Measurements from ENCODE around the gene DUSP1. TPM values are rescaled to one million over a fixed set of nuclear protein-coding genes. Genes with fewer than 3 reads are reported as not detected.
A peak's percentile ranks its signal among the peaks of the same experiment; 100 is the strongest.

Gene DUSP1
- total RNA-seq: 1,000 to 10,000 TPM in 1 of 4 donors, 100 to 1,000 TPM in 3; 449 to 1,033 (median 779) TPM
- 100 to 1,000 TPM in 2 of 3 donors, 10 to 100 TPM in 1; 99.9 to 253 (median 136) TPM for polyA plus RNA-seq

DNA sequence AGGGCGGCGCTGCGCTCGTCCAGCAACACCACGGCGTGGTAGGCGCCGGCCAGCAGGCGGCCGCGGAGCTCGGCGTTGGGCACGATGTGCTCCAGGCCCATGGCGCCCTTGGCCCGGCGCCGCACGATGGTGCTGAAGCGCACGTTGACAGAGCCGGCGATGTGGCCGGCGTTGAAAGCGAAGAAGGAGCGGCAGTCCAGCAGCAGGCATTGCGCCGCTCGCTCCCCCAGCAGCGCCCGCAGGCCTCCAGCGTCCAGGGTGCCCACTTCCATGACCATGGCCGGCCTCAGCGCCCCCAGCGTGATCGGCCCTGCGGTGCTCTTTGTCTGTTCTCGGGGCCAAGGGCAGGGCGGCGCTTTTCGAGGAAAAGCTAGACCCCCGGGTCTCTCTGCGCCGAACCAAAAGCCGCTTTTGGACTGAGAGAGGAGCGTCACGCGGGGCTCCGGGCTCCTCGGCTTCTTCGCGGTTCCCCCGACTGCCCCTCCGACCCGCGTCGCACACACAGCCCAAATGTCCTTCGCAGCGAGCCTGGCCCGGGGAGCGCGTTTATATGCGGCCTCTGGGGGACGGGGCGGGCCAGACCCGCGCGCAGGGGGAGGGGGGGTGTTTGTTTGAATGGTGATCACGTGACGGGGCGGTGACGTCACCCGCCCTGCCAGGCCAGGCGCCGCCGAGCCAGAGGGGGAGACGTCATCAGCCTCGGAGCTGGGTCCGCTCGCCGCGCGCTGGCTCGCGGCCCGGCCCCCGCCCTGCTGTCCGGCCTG is at the start of gene DUSP1:
TSS of gene DUSP1 (minus strand) at position 521 of the 764 bp plus-strand sequence. CDS start at position 278, 243 bp downstream.
- Histone ChIP-seq H3K27ac (peak within 1 kb of the TSS; percentile 97 to 100 (median 99)), H3K36me3 (peaks cover 22 to 28% (median 26%) of the 10 kb centered on the region in 4 donors), H3K4me1 (peaks cover 0 to 70% (median 63%) of the 10 kb centered on the region in 4 donors), H3K4me3 (peak within 1 kb of the TSS; percentile 80 to 96 (median 86)), H3K27me3 (no peaks in the 10 kb centered on the region), H3K9me3 (no peaks in the 10 kb centered on the region)
- DNase-seq: peak; percentile 100
- TF ChIP-seq, protein P1, sequence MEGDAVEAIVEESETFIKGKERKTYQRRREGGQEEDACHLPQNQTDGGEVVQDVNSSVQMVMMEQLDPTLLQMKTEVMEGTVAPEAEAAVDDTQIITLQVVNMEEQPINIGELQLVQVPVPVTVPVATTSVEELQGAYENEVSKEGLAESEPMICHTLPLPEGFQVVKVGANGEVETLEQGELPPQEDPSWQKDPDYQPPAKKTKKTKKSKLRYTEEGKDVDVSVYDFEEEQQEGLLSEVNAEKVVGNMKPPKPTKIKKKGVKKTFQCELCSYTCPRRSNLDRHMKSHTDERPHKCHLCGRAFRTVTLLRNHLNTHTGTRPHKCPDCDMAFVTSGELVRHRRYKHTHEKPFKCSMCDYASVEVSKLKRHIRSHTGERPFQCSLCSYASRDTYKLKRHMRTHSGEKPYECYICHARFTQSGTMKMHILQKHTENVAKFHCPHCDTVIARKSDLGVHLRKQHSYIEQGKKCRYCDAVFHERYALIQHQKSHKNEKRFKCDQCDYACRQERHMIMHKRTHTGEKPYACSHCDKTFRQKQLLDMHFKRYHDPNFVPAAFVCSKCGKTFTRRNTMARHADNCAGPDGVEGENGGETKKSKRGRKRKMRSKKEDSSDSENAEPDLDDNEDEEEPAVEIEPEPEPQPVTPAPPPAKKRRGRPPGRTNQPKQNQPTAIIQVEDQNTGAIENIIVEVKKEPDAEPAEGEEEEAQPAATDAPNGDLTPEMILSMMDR (IDR thresholded peaks at IDR 0.05): peak in 3 of 4 experiments; percentile 25 to 48 (median 25)
- TF ChIP-seq EP300 (IDR thresholded peaks at IDR 0.05): peak in 2 of 4 donors; percentile 48 to 90
- peak; percentile 100 for TF ChIP-seq POLR2A (IDR thresholded peaks at IDR 0.05)
- peak; percentile 100 for TF ChIP-seq POLR2AphosphoS5 (IDR thresholded peaks at IDR 0.05)
- WGBS, 2 donors: 1% methylated on average over 89 of the region's 89 CpGs
- intact Hi-C loops (cut with DNase I): loop anchor here (5.0 kb wide), 1 partner anchor 151 kb away; no protein-coding TSS in a partner anchor

DNA sequence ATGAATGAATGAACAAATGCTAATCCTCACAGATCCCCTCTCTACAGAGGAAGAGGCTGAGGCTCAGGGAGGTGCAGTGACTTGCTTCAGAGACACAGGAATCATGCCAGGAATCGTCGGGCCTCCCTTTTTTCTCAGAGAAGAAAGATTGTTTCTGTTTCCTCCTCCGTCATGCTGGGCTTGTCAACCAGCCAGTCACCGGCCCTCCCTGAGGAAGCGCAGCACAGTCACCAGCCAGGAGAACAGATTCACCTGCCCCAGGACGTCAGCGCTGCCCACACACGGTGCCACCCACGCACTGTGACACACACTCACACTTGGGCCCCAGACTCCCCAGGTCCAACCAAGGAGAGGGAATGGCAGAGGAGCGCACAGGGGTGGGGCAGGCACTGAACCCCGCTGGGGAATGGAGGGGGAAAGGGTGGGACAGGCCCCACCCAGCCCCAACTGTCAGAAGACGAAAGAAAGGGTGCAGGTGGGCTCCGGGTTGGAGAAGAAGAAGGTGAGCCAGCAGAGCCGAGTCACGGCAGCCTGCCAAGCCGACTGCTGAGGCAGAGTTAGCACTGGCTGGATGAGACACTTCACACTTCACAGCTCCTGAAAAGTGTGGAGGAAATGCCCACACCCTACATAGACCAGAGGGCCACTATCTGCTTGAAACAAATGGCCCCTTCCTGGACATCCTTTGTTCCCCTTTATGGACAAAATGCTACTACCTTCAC is 49.2 kb upstream of the DUSP1 start:
- H3K4me1 ChIP-seq: peaks cover 0 to 6% (median 0%) of the 10 kb centered on the region in 4 donors
- TF ChIP-seq POLR2AphosphoS5 (IDR thresholded peaks at IDR 0.05) (peak in 1 of 4 donors; percentile 32), POLR2A (IDR thresholded peaks at IDR 0.05) (no peak)
- TF ChIP-seq, protein P1 (IDR thresholded peaks at IDR 0.05): no peak
- peak overlapping the region in 1 of 4 donors; percentile 4 for H3K27ac ChIP-seq
- DNase-seq: peak; percentile 82
- H3K36me3 ChIP-seq: no peaks in the 10 kb centered on the region
- H3K27me3 ChIP-seq: no peaks in the 10 kb centered on the region
- no peak overlapping the region for H3K4me3 ChIP-seq
- 16 to 64% methylated on average over 16 of the region's 16 CpGs for WGBS, 2 donors
- intact Hi-C loops (cut with DNase I): no loop called here
- peaks cover 0 to under 1% (median 0%) of the 10 kb centered on the region in 4 donors for H3K9me3 ChIP-seq

DNA sequence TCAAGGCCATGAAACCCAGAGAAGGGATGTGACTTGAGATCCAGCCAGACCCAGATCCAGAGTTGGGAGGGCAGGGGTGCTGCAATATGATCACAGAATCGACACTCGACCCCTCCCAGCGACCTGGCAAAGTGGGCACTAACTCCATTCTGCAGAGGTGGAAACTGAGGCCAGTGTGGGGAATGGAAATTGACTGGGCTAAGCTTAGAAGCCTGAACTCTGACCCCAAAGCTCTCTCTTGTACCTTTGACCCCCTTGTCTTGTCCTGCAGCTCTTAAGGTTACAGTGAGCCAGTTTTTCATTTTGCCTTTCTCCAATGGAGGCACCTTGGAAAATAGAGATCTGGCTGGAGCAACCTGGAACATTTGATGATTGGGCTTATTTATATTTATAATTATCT is 48.6 kb upstream of the DUSP1 start:
- Histone ChIP-seq H3K27ac (no peak overlapping the region), H3K36me3 (no peaks in the 10 kb centered on the region), H3K9me3 (no peaks in the 10 kb centered on the region), H3K27me3 (no peaks in the 10 kb centered on the region), H3K4me1 (peaks cover 0 to 6% (median 0%) of the 10 kb centered on the region in 4 donors), H3K4me3 (no peak overlapping the region)
- intact Hi-C loops (cut with DNase I): no loop called here
- DNase-seq: no peak
- TF ChIP-seq POLR2A (IDR thresholded peaks at IDR 0.05): no peak
- TF ChIP-seq EP300 (IDR thresholded peaks at IDR 0.05): no peak
- TF ChIP-seq POLR2AphosphoS5 (IDR thresholded peaks at IDR 0.05): no peak
- TF ChIP-seq, protein P1 (IDR thresholded peaks at IDR 0.05): no peak
- 88 to 90% methylated on average over 3 of the region's 3 CpGs for WGBS, 2 donors

- H3K36me3 ChIP-seq: no peaks in the 10 kb centered on the region
- no peaks in the 10 kb centered on the region for H3K27me3 ChIP-seq
- intact Hi-C loops (cut with DNase I): no loop called here
- no peak overlapping the region for H3K4me3 ChIP-seq
- H3K27ac ChIP-seq: no peak overlapping the region
- no peak for DNase-seq
- peaks cover 0 to 6% (median 0%) of the 10 kb centered on the region in 4 donors for H3K4me1 ChIP-seq
- TF ChIP-seq, protein P1 (IDR thresholded peaks at IDR 0.05): no peak
- no peak for TF ChIP-seq POLR2AphosphoS5 (IDR thresholded peaks at IDR 0.05)
- no peak for TF ChIP-seq EP300 (IDR thresholded peaks at IDR 0.05)
- TF ChIP-seq POLR2A (IDR thresholded peaks at IDR 0.05): no peak
- H3K9me3 ChIP-seq: no peaks in the 10 kb centered on the region
- 93 to 97% methylated on average over 3 of the region's 3 CpGs for WGBS, 2 donors
Observed at GRCh38 chr5:172818081-172818480, 47.1 kb upstream of the DUSP1 start.
